GM12878 (cell line): Measurements from ENCODE around the gene FADS1. TPM values are rescaled to one million over a fixed set of nuclear protein-coding genes. Genes with fewer than 3 reads are reported as not detected.

Experiments
- CUX1 ChIP-seq: IDR thresholded peaks from 2 replicates; pipeline ENCODE4 v1.6.1; 2012; ENCODE audit warnings: improper control_type of control experiment, low read depth, low read length; ENCODE audit not compliant: insufficient replicate concordance
- E2F4 ChIP-seq: IDR thresholded peaks from 2 replicates; pipeline ENCODE4 v1.6.1; 2012; ENCODE audit warnings: low read depth, low read length, improper control_type of control experiment
- IRF5 ChIP-seq: fragments of 450-650 bp; IDR thresholded peaks from 2 replicates; pipeline ENCODE4 v1.6.1; 2017; ENCODE audit warnings: borderline replicate concordance
- RCOR1 ChIP-seq: conservative IDR thresholded peaks from 2 replicates; pipeline ENCODE4 v1.6.1; 2012; ENCODE audit warnings: low read depth, low read length, improper control_type of control experiment
- SPI1 ChIP-seq: IDR thresholded peaks from 2 replicates; pipeline ENCODE4 v1.6.1; 2011; ENCODE audit warnings: low read depth, mild to moderate bottlenecking, low read length, moderate library complexity, borderline replicate concordance; ENCODE audit not compliant: insufficient read depth
- polyA plus RNA-seq, 11 experiments: library from polyadenylated mRNA; depleted of rRNA in 4 of 11; unstranded in 6 of 11; stranded (reverse) in 5 of 11; fragments of >200 nt; fragmentation: Nextera tagmentation in 4 of 11; fragmentation: Illumina TruSeq in 1 of 11; extraction: Ambion mirVana in 4 of 11; extraction: Trizol in 1 of 11; gene quantifications; 1 replicate in 1 of 11; 2 replicates in 10 of 11; pipeline versions ENCODE4 v1.2.1 to v1.2.3, GENCODE V29; 2011 to 2016; ENCODE audit warnings: inconsistent platforms in 2 of 11, missing spikeins in 2 of 11, low read depth in 1 of 11
- total RNA-seq, 4 experiments: library from RNA; depleted of rRNA in 3 of 4; stranded (reverse); fragments of >200 nt in 3 of 4; fragmentation: Illumina TruSeq in 1 of 4; extraction: Trizol in 1 of 4; gene quantifications; 2 replicates each; pipeline versions ENCODE4 v1.2.1 to v1.2.3, GENCODE V29; 2013 to 2021
- TF ChIP-seq, protein P1 (sequence below): fragments of 450-650 bp; IDR thresholded peaks from 2 replicates; pipeline ENCODE4 v1.6.1; 2017; ENCODE audit warnings: low read depth, mild to moderate bottlenecking, moderate library complexity

Gene FADS1
- total and polyA plus RNA-seq, 10 of the 15 experiments (the other 5 are each of a cell fraction or from before 2014, with no cell fraction given) = 8.8 to 73.9 (median 39.0) TPM

- TF ChIP-seq SPI1 (no peak), CUX1 (no peak), IRF5 (no peak), E2F4 (no peak), RCOR1 (no peak)
- TF ChIP-seq, protein P1, sequence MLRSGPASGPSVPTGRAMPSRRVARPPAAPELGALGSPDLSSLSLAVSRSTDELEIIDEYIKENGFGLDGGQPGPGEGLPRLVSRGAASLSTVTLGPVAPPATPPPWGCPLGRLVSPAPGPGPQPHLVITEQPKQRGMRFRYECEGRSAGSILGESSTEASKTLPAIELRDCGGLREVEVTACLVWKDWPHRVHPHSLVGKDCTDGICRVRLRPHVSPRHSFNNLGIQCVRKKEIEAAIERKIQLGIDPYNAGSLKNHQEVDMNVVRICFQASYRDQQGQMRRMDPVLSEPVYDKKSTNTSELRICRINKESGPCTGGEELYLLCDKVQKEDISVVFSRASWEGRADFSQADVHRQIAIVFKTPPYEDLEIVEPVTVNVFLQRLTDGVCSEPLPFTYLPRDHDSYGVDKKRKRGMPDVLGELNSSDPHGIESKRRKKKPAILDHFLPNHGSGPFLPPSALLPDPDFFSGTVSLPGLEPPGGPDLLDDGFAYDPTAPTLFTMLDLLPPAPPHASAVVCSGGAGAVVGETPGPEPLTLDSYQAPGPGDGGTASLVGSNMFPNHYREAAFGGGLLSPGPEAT = no peak
Observed at GRCh38 chr11:61769946-61770683, 46.7 kb downstream of the FADS1 start (continued).
